ENCODE results near the gene TMEM74B. TPM values are rescaled to one million over a fixed set of nuclear protein-coding genes. Genes with fewer than 3 reads are reported as not detected.
"Not testable (repeated sequence)": the region's sequence is repeated elsewhere in the genome, so short reads cannot be mapped to it uniquely, and the experiment has no call there.

Gene TMEM74B
- total RNA-seq, 1 experiment from 2014 or later = 8.8 TPM

- no peak for DNase-seq (ENCODE audit: low spot score)
Measured at GRCh38 chr20:1180949-1181348, 3.8 kb downstream of the TMEM74B start.

- no peak for DNase-seq (ENCODE audit: low spot score)
Measured at GRCh38 chr20:1178623-1179022, 6.2 kb downstream of the TMEM74B start.

- DNase-seq (ENCODE audit: low spot score) = no peak
Measured at GRCh38 chr20:1178103-1178502, 6.7 kb downstream of the TMEM74B start.

- DNase-seq (ENCODE audit: low spot score) = peak; percentile 41
Measured at GRCh38 chr20:1177680-1178079, 7.1 kb downstream of the TMEM74B start.

GRCh38 chr20:1174787-1175186, 10.0 kb downstream of the TMEM74B start:
- no peak for DNase-seq (ENCODE audit: low spot score)

- no peak for DNase-seq (ENCODE audit: low spot score)
Measured at GRCh38 chr20:1173698-1174097, 11.1 kb downstream of the TMEM74B start.

- DNase-seq (ENCODE audit: low spot score) = peak; percentile 34
Measured at GRCh38 chr20:1171461-1172093, 13.2 kb downstream of the TMEM74B start.

- no peak for DNase-seq (ENCODE audit: low spot score)
Measured at GRCh38 chr20:1169224-1169623, 15.6 kb downstream of the TMEM74B start.

- DNase-seq (ENCODE audit: low spot score) = no peak
Measured at GRCh38 chr20:1166948-1167720, 17.6 kb downstream of the TMEM74B start.

- DNase-seq (ENCODE audit: low spot score) = no peak
Measured at GRCh38 chr20:1165941-1166340, 18.8 kb downstream of the TMEM74B start.

GRCh38 chr20:1165521-1165920, 19.3 kb downstream of the TMEM74B start:
- no peak for DNase-seq (ENCODE audit: low spot score)

GRCh38 chr20:1164871-1165270, 19.9 kb downstream of the TMEM74B start:
- DNase-seq (ENCODE audit: low spot score) = no peak

- no peak for DNase-seq (ENCODE audit: low spot score)
Measured at GRCh38 chr20:1163653-1164052, 21.1 kb downstream of the TMEM74B start.

- DNase-seq (ENCODE audit: low spot score) = no peak
Measured at GRCh38 chr20:1163105-1163504, 21.7 kb downstream of the TMEM74B start.

GRCh38 chr20:1160991-1161390, 23.8 kb downstream of the TMEM74B start:
- DNase-seq (ENCODE audit: low spot score) = no peak

GRCh38 chr20:1160496-1160895, 24.3 kb downstream of the TMEM74B start:
- no peak for DNase-seq (ENCODE audit: low spot score)

GRCh38 chr20:1155342-1155741, 29.4 kb downstream of the TMEM74B start:
- no peak for DNase-seq (ENCODE audit: low spot score)

- no peak for DNase-seq (ENCODE audit: low spot score)
Measured at GRCh38 chr20:1154691-1155090, 30.1 kb downstream of the TMEM74B start.

GRCh38 chr20:1154226-1154625, 30.6 kb downstream of the TMEM74B start:
- no peak for DNase-seq (ENCODE audit: low spot score)

- no peak for DNase-seq (ENCODE audit: low spot score)
Measured at GRCh38 chr20:1150968-1151367, 33.8 kb downstream of the TMEM74B start.

- DNase-seq (ENCODE audit: low spot score) = no peak
Measured at GRCh38 chr20:1150218-1150617, 34.6 kb downstream of the TMEM74B start.

- not testable (repeated sequence) for DNase-seq (ENCODE audit: low spot score)
Measured at GRCh38 chr20:1149812-1150211, 35.0 kb downstream of the TMEM74B start.

GRCh38 chr20:1146957-1147356, 37.8 kb downstream of the TMEM74B start:
- DNase-seq (ENCODE audit: low spot score) = no peak

All from HT-29 (cell line).